Gastroesophageal sphincter (tissue), 3 donors: ENCODE measurements around the gene SPATC1L.

ENCODE experiments used
- CTCF ChIP-seq, 4 experiments: fragments of 200-600 bp in 2 of 4; fragments of 450-650 bp in 2 of 4; sonication (generic) in 1 of 4; IDR thresholded peaks; one replicate each; pipeline ENCODE4 v1.5.1; 2017 to 2019; ENCODE audit warnings: antibody characterized with exemption in 4 of 4, mild to moderate bottlenecking in 2 of 4, moderate library complexity in 2 of 4
- POLR2A ChIP-seq, 2 donors: fragments of 450-650 bp; IDR thresholded peaks; one replicate each; pipeline ENCODE4 v1.6.1; 2017; ENCODE audit warnings: antibody characterized with exemption in 2 of 2, mild to moderate bottlenecking in 2 of 2, moderate library complexity in 1 of 2

GRCh38 chr21:46112725-46113215 lies 71.5 kb downstream of the SPATC1L start:
- no peak for TF ChIP-seq POLR2A (IDR thresholded peaks at IDR 0.05)
- TF ChIP-seq CTCF (IDR thresholded peaks at IDR 0.05): no peak
